GM12878 (cell line): Measurements from ENCODE around the gene NOCT.
A peak's percentile ranks its signal among the peaks of the same experiment; 100 is the strongest.

Source experiments
- BRCA1 ChIP-seq: IDR thresholded peaks from 2 replicates; pipeline ENCODE4 v1.6.1; 2011; ENCODE audit warnings: low read depth, low read length, improper control_type of control experiment
- CTCF ChIP-seq, 3 experiments: IDR thresholded peaks in 2 of 3; conservative IDR thresholded peaks in 1 of 3; 2 replicates each; pipeline ENCODE4 v1.5.1; 2011; ENCODE audit warnings: low read depth in 3 of 3, low read length in 3 of 3, mild to moderate bottlenecking in 3 of 3, control low read depth in 2 of 3, moderate library complexity in 2 of 3, inconsistent platforms in 1 of 3, mixed read lengths in 1 of 3; ENCODE audit not compliant: control insufficient read depth in 2 of 3, insufficient read depth in 1 of 3; ENCODE audit errors: extremely low read depth in 1 of 3
- MLLT1 ChIP-seq: fragments of 450-650 bp; IDR thresholded peaks from 2 replicates; pipeline ENCODE4 v1.6.1; 2016; ENCODE audit warnings: mild to moderate bottlenecking
- POLR2AphosphoS5 ChIP-seq: IDR thresholded peaks from 2 replicates; pipeline ENCODE4 v1.6.1; 2011; ENCODE audit warnings: mild to moderate bottlenecking, low read length, inconsistent platforms
- SREBF1 ChIP-seq: IDR thresholded peaks from 2 replicates; pipeline ENCODE4 v1.6.1; 2012; ENCODE audit warnings: mild to moderate bottlenecking, low read length
- TBL1XR1 ChIP-seq: IDR thresholded peaks from 2 replicates; pipeline ENCODE4 v1.6.1; 2012; ENCODE audit warnings: low read depth, low read length, improper control_type of control experiment
- YY1 ChIP-seq: IDR thresholded peaks from 2 replicates; pipeline ENCODE4 v1.6.1; 2011; ENCODE audit warnings: low read depth, mild to moderate bottlenecking, low read length
- ZNF687 ChIP-seq: fragments of 450-650 bp; IDR thresholded peaks from 2 replicates; pipeline ENCODE4 v1.6.1; 2017; ENCODE audit warnings: mild to moderate bottlenecking, moderate library complexity

GRCh38 chr4:139030614-139031235, 15.1 kb downstream of the NOCT start:
- TF ChIP-seq MLLT1 = no peak
- TF ChIP-seq CTCF (IDR thresholded peaks at IDR 0.05 in 2 of 3, conservative IDR thresholded peaks at IDR 0.05 in 1 of 3; ENCODE audit: control insufficient read depth in 2 of 3, extremely low read depth in 1 of 3, insufficient read depth in 1 of 3, low read depth in 3 of 3, low read length in 3 of 3) = peak; percentile 81 to 94 (median 84); a peak in 5 of 6 replicates
- TF ChIP-seq TBL1XR1 = no peak
- TF ChIP-seq POLR2AphosphoS5 = no peak
- no peak for TF ChIP-seq SREBF1
- no peak for TF ChIP-seq BRCA1
- no peak for TF ChIP-seq ZNF687
- no peak for TF ChIP-seq YY1
